Subcutaneous adipose tissue (tissue), 4 donors: ENCODE measurements around the gene TELO2. TPM values are rescaled to one million over a fixed set of nuclear protein-coding genes. Genes with fewer than 3 reads are reported as not detected.

Source experiments
- total RNA-seq, 4 donors: library from RNA; depleted of rRNA; stranded (reverse); fragments of >200 nt; gene quantifications; one replicate each; pipeline ENCODE4 v1.1.0, GENCODE V29; 2016
- TF ChIP-seq, protein P1 (sequence below): fragments of 450-650 bp; IDR thresholded peaks from one replicate; pipeline ENCODE4 v1.5.1; 2016; ENCODE audit warnings: low read depth, mild to moderate bottlenecking, control low read depth, antibody characterized with exemption, moderate library complexity

TELO2 gene
- total RNA-seq, 4 donors from 2014 or later, result 7.5 to 42.4 (median 10.2) TPM

DNA sequence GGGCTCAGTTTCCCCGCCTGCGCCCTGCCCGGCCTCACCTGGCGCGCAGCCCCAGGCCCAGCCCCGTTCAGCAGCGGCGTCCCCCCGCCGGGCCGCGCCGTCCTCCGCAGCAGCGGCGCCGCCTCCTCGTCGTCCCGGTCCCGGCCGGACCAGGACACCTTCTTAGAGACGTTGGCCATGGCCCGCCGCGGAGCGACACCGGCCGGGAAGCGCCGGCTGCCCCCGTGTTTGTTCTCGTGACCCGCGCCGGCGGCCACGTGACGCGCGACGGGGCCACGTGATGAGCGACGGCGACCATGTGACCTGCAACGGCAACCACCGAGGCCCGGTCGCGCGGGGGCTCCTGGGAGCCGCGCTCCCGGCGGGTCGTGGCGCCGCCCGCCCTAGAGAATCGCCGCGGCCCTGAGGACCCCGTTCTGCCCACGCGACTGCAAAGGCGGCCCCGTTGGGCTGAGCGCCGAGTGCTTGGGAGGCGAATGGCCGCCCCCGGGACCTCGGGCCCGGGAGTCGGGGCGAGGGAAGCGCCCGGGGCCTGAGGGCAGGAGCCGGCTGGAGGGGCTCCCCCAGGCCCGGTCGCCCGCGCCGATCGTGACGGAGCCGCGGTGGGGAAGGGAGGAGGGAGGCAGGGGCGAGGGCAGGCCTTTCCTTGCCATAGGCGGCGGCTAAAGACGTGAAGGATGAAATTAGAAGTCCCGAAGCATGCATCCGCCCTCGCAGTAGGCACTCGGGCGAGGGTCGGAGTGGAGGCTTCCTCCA, 18.2 kb upstream of the TELO2 start, which contains the start of gene CLCN7:
TSS of gene CLCN7 (minus strand) at position 233 of the 756 bp plus-strand sequence. CDS start at position 179, 54 bp downstream.
- TF ChIP-seq, protein P1, sequence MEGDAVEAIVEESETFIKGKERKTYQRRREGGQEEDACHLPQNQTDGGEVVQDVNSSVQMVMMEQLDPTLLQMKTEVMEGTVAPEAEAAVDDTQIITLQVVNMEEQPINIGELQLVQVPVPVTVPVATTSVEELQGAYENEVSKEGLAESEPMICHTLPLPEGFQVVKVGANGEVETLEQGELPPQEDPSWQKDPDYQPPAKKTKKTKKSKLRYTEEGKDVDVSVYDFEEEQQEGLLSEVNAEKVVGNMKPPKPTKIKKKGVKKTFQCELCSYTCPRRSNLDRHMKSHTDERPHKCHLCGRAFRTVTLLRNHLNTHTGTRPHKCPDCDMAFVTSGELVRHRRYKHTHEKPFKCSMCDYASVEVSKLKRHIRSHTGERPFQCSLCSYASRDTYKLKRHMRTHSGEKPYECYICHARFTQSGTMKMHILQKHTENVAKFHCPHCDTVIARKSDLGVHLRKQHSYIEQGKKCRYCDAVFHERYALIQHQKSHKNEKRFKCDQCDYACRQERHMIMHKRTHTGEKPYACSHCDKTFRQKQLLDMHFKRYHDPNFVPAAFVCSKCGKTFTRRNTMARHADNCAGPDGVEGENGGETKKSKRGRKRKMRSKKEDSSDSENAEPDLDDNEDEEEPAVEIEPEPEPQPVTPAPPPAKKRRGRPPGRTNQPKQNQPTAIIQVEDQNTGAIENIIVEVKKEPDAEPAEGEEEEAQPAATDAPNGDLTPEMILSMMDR, result no peak

DNA sequence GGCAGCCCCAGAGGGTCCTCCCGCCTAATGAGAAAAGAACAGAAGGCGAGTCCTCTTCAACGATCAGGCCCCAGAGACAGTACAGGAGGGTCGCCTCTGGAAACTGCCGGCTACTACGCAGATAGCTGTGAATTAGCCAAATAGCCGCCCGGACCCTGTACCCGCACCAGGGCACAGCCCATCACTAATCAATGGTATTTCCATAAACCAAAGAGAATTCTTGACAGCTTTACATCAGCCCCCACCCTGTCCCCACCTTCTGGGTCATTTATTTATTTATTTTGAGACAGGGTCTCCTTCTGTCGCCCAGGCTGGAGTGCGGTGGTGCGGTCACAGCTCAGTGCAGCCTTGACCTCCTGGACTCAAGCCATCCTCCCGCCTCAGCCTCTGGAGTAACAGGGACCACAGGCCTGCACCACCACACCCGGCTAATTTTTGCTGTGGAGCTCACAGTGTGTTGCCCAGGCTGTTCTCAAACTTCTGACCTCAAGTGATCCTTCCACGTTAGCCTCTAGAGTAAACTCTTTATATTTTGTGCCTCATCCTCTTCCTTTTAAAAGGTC, 17.5 kb upstream of the TELO2 start:
- TF ChIP-seq, protein P1, result no peak

DNA sequence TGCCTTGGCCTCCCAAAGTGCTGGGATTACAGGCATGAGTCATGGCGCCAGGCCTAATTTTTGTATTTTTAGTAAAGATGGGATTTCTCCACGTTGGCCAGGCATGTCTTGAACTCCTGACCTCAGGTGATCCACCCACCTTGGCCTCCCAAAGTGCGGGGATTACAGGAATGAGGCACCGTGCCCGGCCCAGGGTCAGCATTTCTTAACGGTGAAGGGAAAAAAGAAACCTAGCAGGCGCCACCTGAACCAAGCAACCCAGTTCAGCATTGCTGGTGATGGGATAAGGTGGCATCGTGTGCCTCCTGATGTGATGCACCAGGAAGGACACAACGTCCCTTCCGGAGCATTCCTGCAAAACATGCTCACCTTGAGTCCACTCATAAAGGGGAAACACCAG, 16.1 kb upstream of the TELO2 start:
- TF ChIP-seq, protein P1, result no peak

DNA sequence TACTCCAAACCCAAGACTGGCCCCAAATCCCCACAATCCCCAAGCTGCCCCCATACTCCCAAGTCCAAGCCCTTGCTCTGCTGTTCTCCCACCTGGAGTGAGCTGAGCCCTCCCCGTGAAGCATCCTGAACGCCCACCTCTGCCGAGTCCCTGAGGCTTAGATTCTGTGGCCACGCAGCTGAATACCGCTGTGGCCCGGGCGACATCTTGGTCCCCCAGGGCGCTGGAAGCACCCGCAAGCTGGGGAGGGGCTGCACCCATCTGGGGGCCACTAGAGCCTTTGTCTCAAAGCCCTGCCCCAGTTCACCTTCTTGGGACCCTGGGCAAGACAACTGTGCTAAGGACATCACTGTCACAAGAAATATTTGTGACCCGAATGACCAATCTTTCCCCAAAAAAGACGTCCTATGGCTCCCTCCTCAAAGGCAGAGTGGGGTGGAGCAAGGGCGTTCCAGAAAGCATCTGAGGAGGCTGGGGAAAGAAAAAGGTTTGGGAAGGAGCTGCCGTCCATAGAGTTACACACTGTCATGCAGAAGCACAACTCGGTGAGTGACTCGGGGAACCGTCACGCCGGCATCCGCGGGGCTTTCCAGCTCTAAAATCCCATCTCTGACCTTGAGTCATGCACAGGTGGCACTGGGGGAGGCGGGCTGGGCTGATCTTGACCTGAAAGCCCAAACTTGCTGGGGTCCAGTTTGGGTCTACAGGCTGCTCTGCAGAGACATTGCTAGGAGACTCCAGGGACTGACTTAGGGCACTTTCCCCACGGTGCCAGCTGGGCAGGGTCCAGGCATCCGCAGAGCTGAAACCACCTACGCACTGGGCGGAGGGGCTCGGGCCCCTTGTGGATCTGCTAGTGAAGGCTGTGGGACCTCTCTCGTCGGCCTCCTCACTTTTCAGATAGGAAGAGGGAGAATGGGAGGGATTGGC, 11.0 kb upstream of the TELO2 start:
- TF ChIP-seq, protein P1, result no peak

DNA sequence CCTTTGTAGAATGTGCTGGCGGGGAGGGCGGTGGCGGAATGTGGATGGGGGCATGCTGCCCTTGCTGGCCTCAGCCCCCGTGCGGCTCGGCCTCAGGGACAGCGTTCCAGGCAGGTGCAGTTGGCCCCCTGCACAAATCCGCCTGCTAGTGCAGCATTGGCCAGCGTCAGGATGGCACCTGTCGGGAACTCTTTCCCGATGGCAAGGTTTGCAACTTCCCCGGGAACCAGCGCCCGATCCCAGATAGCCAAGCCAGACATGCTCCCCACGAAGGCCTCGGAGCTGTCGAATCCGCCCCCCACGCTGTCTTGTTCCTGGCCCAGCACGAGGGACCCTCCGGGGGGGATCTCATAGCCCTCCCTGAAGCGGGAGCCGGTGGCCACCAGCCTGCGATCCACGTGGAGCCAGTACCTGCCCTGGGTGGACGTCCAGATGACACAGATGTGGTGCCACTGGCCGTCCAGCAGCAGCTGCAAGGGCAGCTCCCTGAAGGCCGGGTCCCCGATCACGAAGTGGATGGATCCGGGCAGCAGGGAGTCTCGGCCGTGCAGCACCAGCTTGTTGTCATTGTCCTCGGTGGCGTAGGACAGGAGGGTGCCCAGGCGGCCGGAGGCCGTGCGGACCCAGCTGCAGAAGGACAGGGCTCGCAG, 7.2 kb upstream of the TELO2 start:
- TF ChIP-seq, protein P1, result no peak

DNA sequence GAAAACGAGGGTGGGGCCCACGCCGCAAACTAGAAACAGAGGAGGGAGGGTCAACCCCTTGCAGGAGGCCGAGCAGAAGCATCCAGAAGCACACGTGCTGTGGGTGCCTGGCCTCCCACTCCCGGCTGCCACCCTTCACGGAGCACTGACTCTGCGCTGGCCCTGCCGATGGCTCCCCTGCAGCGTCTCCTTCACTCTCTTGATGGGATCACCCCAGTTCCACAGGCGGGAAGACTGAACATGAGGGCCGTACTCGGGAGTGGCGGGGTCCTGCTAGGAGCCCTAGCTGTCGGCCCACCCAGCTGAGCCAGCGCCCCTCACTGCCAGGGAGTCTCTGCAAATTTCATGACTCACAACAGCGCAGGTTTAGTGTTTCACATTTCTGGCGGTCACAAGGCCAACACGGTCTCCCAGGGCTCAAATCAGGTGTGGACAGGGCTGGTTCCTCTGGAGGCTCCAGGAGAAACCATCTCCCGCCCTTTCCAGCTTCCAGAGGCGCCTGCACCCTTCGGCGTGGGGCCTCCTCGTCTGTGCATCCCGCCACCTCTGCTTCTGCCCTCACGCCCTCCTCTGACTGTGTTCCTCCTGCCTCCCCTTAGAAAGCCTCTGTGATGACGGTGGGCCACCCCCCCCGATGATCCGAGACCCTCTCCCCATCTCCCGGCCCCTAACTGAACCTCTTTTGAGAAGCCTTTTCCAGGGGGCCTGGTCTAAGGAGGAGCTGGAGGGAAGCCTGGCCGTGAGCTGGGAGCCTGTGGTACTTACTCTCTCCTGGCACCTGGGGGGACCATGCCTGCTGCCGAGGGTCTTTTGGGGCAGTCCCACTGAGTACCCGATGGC, 6.4 kb upstream of the TELO2 start:
- TF ChIP-seq, protein P1, result no peak
